ENCODE data around the gene S1PR2.

Gene S1PR2, protein sequence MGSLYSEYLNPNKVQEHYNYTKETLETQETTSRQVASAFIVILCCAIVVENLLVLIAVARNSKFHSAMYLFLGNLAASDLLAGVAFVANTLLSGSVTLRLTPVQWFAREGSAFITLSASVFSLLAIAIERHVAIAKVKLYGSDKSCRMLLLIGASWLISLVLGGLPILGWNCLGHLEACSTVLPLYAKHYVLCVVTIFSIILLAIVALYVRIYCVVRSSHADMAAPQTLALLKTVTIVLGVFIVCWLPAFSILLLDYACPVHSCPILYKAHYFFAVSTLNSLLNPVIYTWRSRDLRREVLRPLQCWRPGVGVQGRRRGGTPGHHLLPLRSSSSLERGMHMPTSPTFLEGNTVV

GRCh38 chr19:10230861-10231611 lies at the start of gene S1PR2:
TSS of gene S1PR2 (minus strand) at chr19:10231331. CDS start at chr19:10224905, 6,426 bp downstream.
- DNase-seq (ENCODE audit: low read depth in 2 of 2) = peak; percentile 35 to 63

GRCh38 chr19:10279737-10280442 lies 48.8 kb upstream of the S1PR2 start:
- no peak for DNase-seq (ENCODE audit: low read depth in 2 of 2)

GRCh38 chr19:10278935-10279334 lies 47.8 kb upstream of the S1PR2 start:
- no peak for DNase-seq (ENCODE audit: low read depth in 2 of 2)

DNA sequence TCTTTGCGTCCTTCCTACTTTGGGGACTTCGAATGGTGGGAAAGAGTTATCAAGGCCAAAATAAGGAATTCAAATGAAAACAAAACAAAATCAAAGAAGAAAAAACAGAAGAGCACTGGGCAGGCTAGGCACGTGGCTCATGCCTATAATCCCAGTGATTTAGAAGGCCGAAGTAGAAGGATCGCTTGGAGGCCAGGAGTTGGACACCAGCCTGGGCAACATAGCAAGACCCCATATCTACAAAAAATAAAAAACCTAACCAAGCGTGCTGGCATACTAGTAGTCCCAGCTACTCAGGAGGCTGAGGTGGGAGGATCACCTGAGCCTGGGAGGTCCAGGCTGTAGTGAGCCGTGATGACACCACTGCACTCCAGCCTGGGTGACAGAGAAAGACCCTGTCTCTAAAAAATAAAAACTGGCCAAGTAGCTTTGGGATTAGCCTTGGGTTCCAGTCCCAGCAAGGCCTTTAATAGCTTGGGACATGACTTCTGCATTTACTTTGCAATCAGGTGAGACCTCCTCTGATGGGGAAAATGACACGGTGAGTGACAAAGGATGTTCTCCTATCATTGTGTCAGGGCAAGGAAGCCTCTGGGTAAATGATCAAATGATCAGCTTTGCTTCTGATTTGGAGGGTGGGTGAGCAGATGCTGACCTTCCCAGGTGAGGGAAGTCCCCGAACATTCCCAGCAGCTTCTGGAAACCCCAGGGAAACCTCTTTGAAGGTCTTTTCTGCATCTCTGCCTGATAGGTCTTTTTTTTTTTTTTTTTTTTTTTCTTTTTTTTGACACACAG lies 46.9 kb upstream of the S1PR2 start:
- no peak for DNase-seq (ENCODE audit: low read depth in 2 of 2)

DNA sequence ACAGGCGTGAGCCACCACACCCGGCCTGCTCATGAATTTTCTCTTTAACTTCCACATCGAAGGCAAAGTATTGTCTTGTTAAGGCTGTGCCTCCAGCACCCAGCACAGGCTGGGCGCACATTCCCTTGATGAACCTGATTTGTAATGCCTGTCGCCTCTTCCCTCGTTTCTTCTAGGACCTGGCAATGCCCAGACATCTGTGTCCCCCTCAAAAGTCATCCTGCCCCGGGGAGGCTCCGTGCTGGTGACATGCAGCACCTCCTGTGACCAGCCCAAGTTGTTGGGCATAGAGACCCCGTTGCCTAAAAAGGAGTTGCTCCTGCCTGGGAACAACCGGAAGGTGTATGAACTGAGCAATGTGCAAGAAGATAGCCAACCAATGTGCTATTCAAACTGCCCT lies 43.5 kb upstream of the S1PR2 start:
- no peak for DNase-seq (ENCODE audit: low read depth in 2 of 2)

DNA sequence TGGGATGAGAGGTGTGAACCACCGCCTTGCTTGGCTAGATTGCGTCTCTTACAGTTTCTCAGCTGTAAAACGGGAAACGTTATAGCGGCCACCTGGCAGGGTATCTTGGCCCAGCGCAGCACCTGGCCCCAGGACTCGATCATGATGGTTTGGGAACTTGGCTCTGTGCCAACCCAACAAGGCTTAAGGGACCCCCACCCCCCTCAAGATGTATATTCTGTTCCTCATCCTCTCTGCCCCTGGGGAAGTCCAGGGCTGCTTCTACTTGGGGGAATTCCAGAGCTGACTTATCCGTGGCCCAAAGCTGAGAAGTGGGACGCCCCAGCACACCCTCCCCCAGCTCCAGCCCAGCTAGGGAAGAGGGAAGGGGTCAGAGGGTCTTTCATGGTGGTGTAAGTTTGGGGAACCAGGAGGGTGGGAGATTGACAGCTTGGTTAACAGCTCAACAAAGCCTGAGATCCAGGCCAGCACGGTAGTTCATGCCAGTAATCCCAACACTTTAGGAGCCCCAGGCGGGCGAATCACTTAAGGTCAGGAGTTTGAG lies 40.5 kb upstream of the S1PR2 start:
- no peak for DNase-seq (ENCODE audit: low read depth in 2 of 2)

DNA sequence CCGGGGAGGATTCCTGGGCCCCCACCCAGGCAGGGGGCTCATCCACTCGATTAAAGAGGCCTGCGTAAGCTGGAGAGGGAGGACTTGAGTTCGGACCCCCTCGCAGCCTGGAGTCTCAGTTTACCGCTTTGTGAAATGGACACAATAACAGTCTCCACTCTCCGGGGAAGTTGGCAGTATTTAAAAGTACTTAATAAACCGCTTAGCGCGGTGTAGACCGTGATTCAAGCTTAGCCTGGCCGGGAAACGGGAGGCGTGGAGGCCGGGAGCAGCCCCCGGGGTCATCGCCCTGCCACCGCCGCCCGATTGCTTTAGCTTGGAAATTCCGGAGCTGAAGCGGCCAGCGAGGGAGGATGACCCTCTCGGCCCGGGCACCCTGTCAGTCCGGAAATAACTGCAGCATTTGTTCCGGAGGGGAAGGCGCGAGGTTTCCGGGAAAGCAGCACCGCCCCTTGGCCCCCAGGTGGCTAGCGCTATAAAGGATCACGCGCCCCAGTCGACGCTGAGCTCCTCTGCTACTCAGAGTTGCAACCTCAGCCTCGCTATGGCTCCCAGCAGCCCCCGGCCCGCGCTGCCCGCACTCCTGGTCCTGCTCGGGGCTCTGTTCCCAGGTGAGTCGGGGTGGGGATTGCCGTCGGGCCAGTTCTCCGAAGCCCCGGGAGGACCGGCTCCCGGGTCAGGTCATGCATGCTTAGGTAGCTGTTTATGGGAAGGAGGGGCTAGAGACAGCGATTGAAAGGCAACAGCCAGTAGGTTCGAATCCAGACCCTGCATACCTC lies 39.7 kb upstream of the S1PR2 start, which contains the start of gene ICAM1:
ICAM1 (plus strand) TSS at position 505 of the 779 bp plus-strand sequence; CDS start at position 545, 40 bp downstream.
- peak in 1 of 2 experiments; percentile 70 for DNase-seq (ENCODE audit: low read depth in 2 of 2)

DNA sequence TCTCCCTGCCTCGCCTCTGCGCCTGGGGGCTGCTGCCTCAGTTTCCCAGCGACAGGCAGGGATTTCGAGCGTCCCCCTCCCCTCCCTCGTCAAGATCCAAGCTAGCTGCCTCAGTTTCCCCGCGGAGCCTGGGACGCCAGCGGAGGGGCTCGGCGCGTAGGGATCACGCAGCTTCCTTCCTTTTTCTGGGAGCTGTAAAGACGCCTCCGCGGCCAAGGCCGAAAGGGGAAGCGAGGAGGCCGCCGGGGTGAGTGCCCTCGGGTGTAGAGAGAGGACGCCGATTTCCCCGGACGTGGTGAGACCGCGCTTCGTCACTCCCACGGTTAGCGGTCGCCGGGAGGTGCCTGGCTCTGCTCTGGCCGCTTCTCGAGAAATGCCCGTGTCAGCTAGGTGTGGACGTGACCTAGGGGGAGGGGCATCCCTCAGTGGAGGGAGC lies 39.1 kb upstream of the S1PR2 start:
- DNase-seq (ENCODE audit: low read depth in 2 of 2) = peak in 1 of 2 experiments; percentile 77

- peak; percentile 70 to 88 for DNase-seq (ENCODE audit: low read depth in 2 of 2)
Observed at GRCh38 chr19:10269333-10270179, 38.4 kb upstream of the S1PR2 start.

DNA sequence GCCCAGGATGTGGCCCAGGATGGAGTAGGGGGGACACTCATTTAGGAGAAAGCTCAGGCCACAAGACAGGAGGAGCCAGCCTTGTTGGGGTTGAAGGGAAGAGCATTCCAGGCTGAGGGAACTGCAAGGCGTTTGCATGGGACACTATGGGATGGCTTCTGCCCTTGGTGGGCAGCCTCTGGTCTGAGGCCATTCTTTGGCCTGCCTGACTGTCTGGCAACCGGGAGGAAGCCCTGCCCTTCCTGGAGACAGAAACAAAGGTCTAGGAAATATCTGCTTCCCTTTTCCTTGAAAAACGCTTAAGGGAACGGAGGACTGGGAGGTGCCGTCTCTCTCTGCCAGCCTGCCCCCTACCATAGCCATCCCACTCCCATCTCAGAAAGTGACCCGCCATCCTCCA lies 36.9 kb upstream of the S1PR2 start:
- no peak for DNase-seq (ENCODE audit: low read depth in 2 of 2)

DNA sequence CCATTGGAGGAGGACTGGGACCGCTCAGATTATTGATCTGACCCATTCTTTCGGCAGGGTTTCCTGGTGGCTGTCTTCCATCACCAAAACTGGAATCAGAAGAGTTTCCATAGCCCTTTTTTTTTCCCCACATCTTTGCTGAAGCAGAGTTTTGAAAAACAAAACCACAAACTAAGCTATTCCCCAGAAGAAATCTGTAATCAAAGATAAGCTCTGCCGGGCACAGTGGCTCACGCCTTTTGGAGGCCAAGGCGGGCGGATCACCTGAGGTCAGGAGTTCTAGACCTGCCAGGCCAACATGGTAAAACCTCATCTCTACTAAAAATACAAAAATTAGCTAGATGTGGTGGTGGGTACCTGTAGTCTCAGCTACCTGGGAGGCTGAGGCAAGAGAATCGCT lies 35.6 kb upstream of the S1PR2 start:
- no peak for DNase-seq (ENCODE audit: low read depth in 2 of 2)

DNA sequence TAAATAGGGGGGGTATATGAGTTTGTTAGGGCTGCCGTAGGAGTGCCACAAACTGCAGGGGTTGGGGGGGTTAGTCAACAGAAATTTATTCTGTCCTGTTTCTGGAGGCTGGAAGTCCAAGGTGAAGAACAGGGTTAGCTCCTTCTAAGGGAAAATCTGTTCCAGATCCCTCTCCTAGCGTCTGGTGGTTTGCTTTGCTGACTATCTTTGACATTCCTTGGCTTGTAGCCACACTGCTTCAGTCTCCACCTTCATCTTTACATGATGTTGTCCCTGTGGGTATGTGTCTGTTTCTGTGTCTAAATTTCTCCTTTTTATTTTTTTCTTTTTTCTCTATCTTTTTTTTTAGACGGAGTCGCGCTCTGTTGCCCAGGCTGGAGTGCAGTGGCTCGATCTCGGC lies 31.6 kb upstream of the S1PR2 start:
- DNase-seq (ENCODE audit: low read depth in 2 of 2) = no peak

DNA sequence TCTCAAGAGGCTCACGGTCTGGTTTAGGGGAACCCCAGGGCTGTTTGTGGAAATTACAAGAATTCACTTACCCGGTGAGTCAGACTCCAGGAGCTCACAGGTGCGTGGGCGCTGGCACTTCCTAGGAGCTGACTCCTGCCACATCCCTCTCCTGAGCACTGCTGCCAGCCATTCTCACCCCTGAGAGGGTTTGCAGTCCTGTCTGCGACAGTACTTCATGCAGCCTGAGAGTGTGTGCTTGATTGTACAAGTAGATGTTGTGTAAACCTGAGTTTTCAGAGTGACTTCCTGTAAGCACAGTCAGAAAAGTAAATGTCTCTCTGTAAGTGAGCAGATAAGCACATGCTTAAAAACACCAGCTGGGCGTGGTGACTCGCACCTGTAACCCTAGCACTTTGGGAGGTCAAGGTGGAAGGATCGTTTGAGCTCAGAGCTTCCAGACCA lies 29.0 kb upstream of the S1PR2 start:
- peak; percentile 42 to 62 for DNase-seq (ENCODE audit: low read depth in 2 of 2)

- peak; percentile 74 to 94 for DNase-seq (ENCODE audit: low read depth in 2 of 2)
Observed at GRCh38 chr19:10259162-10259905, 28.2 kb upstream of the S1PR2 start.

DNA sequence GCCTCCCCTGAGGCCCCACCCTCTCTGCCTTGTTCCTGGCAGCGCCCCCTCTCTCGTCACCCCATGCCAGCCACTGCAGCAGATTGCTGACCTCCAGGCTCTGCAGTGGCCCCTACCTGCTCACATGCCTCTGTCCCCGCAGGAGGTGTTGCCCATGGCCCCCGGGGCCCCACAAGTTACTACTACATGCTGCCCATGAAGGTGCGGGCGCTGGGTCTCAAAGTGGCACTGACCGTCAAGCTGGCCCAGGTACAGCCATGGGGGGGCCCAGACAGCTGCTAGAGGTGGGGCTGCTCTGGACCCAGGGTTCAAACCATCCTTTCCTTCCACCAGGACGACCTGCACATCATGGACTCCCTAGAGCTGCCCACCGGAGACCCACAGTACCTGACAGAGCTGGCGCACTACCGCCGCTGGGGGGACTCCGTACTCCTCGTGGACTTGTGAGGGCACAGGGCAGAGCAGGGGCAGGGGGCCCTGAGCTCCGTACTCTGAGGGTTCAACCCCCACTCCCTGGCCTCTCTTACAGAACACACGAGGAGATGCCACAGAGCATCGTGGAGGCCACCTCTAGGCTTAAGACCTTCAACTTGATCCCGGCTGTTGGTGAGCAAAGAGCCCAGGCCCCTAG lies 27.1 kb upstream of the S1PR2 start:
- no peak for DNase-seq (ENCODE audit: low read depth in 2 of 2)

GRCh38 chr19:10256970-10257615 lies 26.0 kb upstream of the S1PR2 start:
- DNase-seq (ENCODE audit: low read depth in 2 of 2) = no peak

GRCh38 chr19:10256551-10256950 lies 25.4 kb upstream of the S1PR2 start:
- no peak for DNase-seq (ENCODE audit: low read depth in 2 of 2)

DNA sequence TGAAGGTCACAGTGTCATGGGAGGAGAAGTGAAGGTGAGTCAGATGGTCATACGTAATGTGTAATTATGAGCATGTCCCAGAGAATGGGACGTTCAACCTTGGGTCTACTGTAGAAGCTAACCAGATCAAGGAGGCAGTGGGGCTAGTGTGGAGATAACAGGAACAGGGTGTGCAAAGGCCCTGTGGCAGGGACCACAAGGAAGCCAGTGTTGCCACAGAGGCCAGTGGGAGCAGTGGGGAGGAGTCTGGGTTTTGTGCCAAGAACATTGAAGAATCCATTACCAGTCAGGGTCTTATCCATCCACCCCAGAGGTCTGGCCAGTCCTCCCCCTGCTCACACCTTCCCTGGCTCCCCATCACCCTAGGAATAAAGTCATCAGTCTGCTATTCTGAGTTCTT lies 24.2 kb upstream of the S1PR2 start:
- DNase-seq (ENCODE audit: low read depth in 2 of 2) = no peak
